HCEC 1CT (cell line): ENCODE data around the gene KCNJ5.

ENCODE experiments used
- DNase-seq: peaks from one replicate; pipeline ENCODE4 v3.0.0-alpha.2; 2017

KCNJ5 gene

GRCh38 chr11:128872094-128872493 is 19.1 kb upstream of the KCNJ5 start:
- no peak for DNase-seq

DNA sequence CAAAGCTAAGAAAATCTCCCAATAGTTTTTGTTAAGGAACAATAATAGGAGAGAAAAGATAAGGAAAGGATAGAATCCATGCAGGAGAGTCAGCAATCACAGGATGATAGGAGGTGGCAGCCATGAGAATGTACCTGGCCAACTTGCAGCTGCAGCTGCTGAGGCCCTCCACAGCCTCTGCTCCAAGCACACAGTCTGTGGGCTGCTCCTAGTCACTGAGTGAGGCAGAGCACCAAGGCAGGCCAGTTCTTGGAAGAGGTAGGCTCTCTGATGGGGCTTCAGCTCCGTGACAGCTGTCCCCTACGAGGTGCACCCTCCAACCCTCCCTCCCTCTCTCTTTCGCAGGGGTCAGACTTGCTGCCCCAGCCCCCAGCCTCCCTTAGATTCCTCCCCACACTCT is 18.6 kb upstream of the KCNJ5 start:
- DNase-seq = no peak

GRCh38 chr11:128874427-128874826 is 16.7 kb upstream of the KCNJ5 start:
- no peak for DNase-seq

DNA sequence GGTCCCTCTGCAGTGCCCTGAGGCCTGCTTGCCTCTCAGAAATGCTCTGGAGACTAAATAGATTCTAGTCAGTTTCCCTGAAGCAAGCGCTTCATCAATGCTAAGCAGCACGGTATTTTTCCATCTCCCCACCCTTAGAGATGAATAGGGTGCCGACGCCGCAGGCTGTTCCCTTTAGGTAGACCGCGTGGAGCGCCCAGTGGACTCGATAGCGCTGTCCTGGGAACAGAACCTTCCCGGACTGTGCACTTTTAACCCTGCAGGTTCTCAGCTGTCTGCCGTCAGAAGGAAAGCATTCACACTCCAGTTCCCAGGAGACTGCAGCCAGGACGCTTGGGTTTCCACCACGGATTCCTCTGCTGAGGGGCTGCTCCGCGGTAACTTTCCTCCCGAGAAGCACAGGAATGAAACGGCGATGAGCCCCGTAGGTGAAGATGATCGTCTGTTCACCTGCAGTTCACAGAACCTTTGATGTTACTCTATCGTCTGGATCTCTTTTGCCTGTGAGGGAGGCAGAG is 15.0 kb upstream of the KCNJ5 start:
- DNase-seq = no peak

- DNase-seq = no peak
These were observed 13.4 kb upstream of the KCNJ5 start for GRCh38 chr11:128877726-128878125.

DNA sequence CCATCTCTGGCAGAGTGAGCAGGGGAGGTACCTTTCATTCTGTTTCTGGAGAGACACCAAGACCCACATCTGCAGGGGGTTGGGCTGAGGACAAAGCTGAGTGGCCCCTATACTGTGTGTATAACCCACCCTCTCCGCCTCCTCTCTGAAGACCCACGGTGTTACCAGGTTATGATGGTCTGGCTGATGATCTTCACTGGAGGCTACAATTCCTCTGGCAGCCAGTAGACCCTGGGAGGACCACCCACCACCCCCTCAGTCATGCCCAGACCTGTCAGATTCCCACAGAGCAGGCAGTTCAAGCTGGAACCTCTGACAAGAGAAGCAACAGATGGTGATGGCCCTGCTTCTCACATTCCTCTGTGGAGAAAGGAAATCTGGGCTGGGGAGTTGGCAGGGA is 12.7 kb upstream of the KCNJ5 start:
- no peak for DNase-seq

DNA sequence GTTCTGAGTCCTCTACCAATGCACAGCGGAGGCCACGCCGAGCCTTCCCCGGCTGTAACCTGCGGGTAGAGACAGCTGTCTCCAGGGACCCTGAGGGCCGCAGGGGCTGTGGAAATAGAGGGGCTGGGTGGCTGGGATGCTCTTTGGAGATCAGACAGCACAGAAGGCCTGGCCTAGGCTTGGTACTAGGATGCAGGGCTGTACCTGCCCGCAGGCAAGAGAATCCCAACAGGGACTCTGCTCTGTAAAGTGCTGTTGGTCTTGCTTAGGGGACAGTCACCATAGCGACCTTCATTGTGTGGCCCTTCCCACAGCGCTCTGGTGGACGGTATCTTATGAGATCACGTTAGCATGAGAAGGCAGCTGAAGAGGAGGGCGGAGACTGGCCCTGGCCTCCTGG is 11.3 kb upstream of the KCNJ5 start:
- no peak for DNase-seq

- no peak for DNase-seq
These were observed 9.9 kb upstream of the KCNJ5 start for GRCh38 chr11:128881221-128881620.

DNA sequence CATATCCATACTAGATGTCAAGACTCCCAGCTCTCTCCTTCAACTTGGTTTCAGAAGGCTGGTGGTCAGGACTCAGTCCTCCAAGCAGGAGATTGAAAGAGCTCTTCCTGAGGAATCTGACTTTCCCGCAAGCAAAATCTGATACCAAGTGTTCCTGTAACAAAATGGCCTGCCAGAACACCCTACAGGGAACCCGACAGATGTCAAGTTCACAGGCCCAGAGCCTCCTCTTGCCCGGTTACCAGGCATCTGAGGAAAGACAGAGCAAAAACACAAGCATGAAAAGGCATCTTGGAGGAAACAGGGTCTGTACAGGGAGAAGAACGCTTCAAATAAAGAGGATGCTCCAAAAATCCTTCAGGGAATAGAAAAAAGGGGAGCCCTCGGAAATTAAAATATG is 8.7 kb upstream of the KCNJ5 start:
- DNase-seq = no peak

- DNase-seq = no peak
These were observed 7.1 kb upstream of the KCNJ5 start for GRCh38 chr11:128884054-128884453.

DNA sequence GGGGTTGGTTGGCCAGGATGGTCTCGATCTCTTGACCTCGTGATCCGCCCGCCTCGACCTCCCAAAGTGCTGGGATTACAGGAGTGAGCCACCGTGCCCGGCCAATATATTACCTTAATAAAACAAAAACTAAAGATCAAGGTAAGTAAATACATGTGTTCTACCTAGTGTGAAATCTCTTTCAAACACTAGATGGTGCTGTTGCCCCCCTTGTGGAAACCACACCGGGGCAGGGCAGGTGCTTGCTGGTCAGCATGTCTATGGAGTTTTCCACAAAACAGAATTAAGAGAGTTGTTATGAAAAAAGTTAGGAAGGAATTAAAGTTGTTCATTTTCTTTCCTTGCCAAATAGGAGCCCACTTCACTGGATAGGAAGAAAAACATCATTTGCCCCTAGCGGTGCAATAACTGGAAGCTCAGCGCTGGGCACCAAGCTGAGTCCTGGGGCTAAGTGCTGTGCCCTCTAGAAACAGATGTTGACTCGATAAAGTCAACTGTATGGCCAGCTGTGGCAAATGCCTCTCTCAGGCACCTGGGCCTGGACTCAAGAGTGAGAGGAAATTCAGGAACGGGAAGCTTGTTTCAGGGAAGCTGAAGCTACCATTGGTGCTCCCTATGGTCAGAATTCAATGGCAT is 6.3 kb upstream of the KCNJ5 start:
- DNase-seq = peak; percentile 41

DNA sequence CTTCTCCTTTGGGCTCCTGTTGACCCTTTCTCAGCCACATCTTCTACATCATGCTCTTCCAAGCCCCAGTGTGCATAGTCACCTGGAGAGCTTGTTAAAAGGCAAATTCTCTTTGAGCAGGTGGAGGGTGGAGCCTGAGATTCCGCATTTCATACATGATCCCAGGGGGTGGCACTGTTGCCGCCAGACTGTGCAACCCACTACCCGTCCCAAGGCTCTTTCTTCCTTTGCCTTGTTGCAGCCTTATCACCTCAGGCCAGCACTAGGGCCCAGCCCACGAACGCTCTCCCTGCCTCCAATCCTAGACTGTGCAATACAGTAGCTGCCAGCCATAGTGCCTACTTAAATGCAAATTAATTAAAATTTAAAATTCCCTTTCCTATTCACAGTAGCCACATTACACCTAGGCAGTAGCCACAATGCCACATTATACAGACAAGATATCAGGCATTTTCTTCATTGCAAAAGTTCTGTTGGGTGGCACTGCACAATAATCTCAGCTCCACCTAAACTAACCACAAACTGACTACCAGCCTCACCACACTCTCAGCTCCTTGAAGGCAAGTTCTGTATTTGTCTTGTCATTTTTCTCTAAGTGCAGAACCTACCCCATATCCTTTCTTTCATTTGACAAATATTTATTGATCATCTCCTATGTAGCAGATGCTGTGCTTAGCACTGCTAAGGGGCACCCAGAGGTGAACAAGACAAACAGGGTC is 4.6 kb upstream of the KCNJ5 start:
- no peak for DNase-seq

DNA sequence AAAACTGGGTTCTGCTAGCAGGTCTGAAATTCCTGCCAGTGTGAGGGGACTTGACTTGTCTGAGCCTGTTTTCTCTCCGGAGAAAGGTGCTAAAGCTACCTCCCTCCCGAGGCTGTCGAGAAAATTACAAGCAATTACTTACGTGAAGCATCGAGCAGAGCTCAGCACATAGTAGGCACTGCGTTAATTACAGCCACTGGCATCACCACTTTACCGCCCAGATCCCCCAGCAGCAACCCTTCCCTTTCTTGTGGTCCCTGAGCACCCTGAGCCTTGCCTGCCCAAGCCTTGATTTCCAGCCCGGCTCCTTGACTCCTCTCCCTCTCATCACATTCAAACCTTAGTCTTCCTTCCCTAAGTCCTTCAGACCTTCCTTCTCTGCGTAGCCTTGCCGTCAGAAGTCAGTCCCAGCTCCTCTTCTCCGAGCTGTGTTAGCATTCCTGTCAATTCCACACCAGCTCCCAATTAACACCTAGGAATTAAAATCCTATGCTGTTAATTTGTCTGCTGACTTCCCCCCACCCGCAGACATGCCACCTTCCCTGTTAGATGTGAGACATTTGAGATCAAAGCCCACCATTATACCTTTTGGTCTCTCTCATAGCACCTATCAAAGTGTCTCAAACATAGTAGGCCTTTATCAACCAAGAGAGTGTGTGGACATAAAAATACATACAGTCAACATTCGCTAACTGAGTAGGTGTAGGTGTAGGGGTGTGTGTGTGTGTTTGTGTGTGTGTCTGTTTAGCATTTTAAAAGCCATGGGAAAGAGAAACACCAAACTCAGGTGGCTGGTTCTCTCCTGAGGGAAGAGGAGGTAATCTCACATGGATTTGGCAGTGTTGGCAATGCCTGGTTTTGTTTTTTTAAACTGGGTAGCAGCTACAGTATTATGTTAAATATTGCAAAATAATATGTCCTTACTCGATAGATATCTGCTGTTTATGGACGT is 2.8 kb upstream of the KCNJ5 start:
- no peak for DNase-seq

GRCh38 chr11:128889657-128890213 is 1.4 kb upstream of the KCNJ5 start:
- DNase-seq = no peak

DNA sequence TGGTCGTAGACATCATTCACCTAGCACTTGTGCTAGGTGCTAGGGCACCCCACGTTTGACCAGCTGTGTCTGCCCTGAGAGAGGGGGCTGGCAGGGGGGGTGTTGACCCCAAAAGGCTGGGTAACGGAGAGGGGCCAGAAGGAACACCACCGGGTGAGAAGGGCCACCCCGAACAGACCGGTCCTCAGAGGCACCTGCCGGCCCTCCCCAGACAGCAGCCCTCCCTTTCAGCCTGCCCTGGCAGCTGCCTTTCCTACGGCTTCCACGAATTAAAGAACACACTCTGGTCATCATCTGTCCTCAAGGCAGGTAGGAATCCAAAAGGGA is 977 bp upstream of the KCNJ5 start:
- DNase-seq = no peak

DNA sequence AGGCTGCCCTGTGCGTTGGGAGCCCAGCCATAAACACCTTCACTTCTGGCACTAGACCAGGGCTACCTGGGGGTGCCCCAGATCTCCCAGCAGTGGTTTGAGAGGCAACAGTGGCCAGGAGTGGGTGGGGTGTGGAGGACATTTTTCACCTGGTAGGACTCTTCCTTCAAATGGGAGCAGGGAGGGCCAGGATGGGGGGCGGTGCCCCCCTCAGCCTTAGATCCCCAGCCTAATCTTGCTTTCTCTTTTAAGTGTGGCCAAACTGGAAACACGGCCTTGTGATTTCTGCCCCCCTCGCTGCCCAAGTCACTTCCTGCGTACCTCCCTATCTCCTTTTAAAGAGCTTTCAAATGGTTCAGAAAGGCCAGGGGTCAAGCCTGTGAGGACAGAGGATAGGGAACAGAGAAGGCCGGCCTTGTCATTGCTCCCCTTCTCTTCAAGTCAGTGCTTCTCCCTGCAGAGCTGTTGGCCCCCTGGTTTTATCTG is 800 bp downstream of the KCNJ5 start:
- no peak for DNase-seq

GRCh38 chr11:128892866-128893565 is 1.9 kb downstream of the KCNJ5 start:
- DNase-seq = no peak

- DNase-seq = no peak
These were observed 2.6 kb downstream of the KCNJ5 start for GRCh38 chr11:128893578-128894285.

- no peak for DNase-seq
These were observed 3.1 kb downstream of the KCNJ5 start for GRCh38 chr11:128894286-128894681.

DNA sequence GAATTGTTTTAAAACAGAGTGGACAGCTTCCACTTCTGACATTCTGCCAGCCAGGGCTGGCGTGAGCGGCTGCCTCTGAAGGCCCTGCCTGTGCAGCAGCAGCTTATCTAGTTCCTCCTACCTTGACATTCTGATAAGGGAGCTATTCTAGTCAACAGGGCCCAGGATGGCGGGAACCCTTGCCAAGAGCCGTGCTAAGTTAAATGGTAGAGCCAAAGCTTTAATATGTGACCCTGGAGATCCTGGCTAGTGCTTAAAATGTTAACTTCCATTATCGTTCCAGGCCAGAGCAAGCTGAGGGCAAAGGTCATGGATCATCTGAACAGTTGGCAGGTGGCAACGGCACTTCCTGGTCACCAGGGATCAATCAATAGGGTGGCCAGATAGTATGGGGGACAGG is 3.5 kb downstream of the KCNJ5 start:
- no peak for DNase-seq

GRCh38 chr11:128895526-128895925 is 4.4 kb downstream of the KCNJ5 start:
- no peak for DNase-seq

DNA sequence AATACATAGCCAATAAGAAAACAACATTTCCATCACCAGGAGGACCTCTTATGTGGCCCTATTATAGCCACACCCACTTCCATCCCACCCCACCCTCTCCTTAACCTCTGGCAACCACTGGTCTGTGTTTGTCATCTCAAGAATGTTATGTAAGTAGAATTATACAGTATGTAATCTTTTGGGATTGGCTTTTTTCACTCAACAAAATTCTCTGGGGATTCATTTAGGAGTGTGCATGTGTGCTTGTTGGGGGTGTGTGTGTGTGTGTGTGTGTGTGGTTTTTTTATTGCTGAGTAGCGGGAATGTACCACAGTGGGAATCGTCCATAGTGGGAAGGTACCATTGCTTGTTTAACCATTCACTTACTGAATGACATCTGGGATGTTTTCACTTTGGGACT is 5.2 kb downstream of the KCNJ5 start:
- no peak for DNase-seq
